Measurements from ENCODE around the gene TTR. TPM values are rescaled to one million over a fixed set of nuclear protein-coding genes. Genes with fewer than 3 reads are reported as not detected.

TTR gene
- total and polyA plus RNA-seq, 2 of the 13 experiments (the other 11 are each of a cell fraction or from before 2014, with no cell fraction given), result 91.3 to 496 TPM

- TF ChIP-seq, protein P1, sequence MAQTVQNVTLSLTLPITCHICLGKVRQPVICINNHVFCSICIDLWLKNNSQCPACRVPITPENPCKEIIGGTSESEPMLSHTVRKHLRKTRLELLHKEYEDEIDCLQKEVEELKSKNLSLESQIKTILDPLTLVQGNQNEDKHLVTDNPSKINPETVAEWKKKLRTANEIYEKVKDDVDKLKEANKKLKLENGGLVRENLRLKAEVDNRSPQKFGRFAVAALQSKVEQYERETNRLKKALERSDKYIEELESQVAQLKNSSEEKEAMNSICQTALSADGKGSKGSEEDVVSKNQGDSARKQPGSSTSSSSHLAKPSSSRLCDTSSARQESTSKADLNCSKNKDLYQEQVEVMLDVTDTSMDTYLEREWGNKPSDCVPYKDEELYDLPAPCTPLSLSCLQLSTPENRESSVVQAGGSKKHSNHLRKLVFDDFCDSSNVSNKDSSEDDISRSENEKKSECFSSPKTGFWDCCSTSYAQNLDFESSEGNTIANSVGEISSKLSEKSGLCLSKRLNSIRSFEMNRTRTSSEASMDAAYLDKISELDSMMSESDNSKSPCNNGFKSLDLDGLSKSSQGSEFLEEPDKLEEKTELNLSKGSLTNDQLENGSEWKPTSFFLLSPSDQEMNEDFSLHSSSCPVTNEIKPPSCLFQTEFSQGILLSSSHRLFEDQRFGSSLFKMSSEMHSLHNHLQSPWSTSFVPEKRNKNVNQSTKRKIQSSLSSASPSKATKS (CRISPR knock-in tag; IDR thresholded peaks at IDR 0.05), result no peak
- TF ChIP-seq ARNT (IDR thresholded peaks at IDR 0.05), result no peak
- no peak for TF ChIP-seq PTBP1 (IDR thresholded peaks at IDR 0.05; ENCODE audit: low read depth, low read length, poor library complexity, severe bottlenecking)
- no peak for TF ChIP-seq ZNF883 (CRISPR knock-in tag; IDR thresholded peaks at IDR 0.05; ENCODE audit: not compliant biosample characterization)
- TF ChIP-seq SMAD9 (CRISPR knock-in tag; IDR thresholded peaks at IDR 0.05), result no peak
- peak; percentile 28; the same call in 1 of the 2 replicates for TF ChIP-seq KDM2A (CRISPR knock-in tag; IDR thresholded peaks at IDR 0.05; ENCODE audit: borderline replicate concordance, low read depth)
- TF ChIP-seq IKZF4 (CRISPR knock-in tag; IDR thresholded peaks at IDR 0.05; ENCODE audit: borderline replicate concordance, low read depth, not compliant biosample characterization), result no peak
- TF ChIP-seq USF2 (IDR thresholded peaks at IDR 0.05; ENCODE audit: low read depth, low read length), result no peak
- no peak for TF ChIP-seq USF2 (CRISPR knock-in tag; IDR thresholded peaks at IDR 0.05; ENCODE audit: borderline replicate concordance)
- no peak for TF ChIP-seq ZNF678 (CRISPR knock-in tag; IDR thresholded peaks at IDR 0.05)
- TF ChIP-seq ZFP37 (CRISPR knock-in tag; IDR thresholded peaks at IDR 0.05; ENCODE audit: borderline replicate concordance), result no peak
- no peak for TF ChIP-seq SPEN (CRISPR knock-in tag; IDR thresholded peaks at IDR 0.05; ENCODE audit: low read depth)
- peak; percentile 79 for TF ChIP-seq SMC3 (IDR thresholded peaks at IDR 0.05; ENCODE audit: low read length)
- no peak for TF ChIP-seq DR1 (CRISPR knock-in tag; IDR thresholded peaks at IDR 0.05)
- TF ChIP-seq SMARCE1 (IDR thresholded peaks at IDR 0.05; ENCODE audit: borderline replicate concordance), result no peak
- TF ChIP-seq EHMT2 (IDR thresholded peaks at IDR 0.05; ENCODE audit: borderline replicate concordance, low read depth, low read length), result no peak
- TF ChIP-seq ZNF660 (CRISPR knock-in tag; IDR thresholded peaks at IDR 0.05; ENCODE audit: borderline replicate concordance, low read depth), result no peak
- TF ChIP-seq, protein P2, sequence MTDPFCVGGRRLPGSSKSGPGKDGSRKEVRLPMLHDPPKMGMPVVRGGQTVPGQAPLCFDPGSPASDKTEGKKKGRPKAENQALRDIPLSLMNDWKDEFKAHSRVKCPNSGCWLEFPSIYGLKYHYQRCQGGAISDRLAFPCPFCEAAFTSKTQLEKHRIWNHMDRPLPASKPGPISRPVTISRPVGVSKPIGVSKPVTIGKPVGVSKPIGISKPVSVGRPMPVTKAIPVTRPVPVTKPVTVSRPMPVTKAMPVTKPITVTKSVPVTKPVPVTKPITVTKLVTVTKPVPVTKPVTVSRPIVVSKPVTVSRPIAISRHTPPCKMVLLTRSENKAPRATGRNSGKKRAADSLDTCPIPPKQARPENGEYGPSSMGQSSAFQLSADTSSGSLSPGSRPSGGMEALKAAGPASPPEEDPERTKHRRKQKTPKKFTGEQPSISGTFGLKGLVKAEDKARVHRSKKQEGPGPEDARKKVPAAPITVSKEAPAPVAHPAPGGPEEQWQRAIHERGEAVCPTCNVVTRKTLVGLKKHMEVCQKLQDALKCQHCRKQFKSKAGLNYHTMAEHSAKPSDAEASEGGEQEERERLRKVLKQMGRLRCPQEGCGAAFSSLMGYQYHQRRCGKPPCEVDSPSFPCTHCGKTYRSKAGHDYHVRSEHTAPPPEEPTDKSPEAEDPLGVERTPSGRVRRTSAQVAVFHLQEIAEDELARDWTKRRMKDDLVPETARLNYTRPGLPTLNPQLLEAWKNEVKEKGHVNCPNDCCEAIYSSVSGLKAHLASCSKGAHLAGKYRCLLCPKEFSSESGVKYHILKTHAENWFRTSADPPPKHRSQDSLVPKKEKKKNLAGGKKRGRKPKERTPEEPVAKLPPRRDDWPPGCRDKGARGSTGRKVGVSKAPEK (CRISPR knock-in tag; IDR thresholded peaks at IDR 0.05; ENCODE audit: borderline replicate concordance), result no peak
- TF ChIP-seq CREB1 (IDR thresholded peaks at IDR 0.05), result no peak
- TF ChIP-seq CREB1 (CRISPR knock-in tag; IDR thresholded peaks at IDR 0.05), result no peak
- TF ChIP-seq NR2F2 (IDR thresholded peaks at IDR 0.05; ENCODE audit: borderline replicate concordance, low read depth), result no peak
- TF ChIP-seq ZFX (CRISPR knock-in tag; IDR thresholded peaks at IDR 0.05; ENCODE audit: low read depth), result peak; percentile 30; the same call in 1 of the 2 replicates
- TF ChIP-seq MAFK (conservative IDR thresholded peaks at IDR 0.05 in 1 of 2, IDR thresholded peaks at IDR 0.05 in 1 of 2; ENCODE audit: low read length in 2 of 2), result no peak
- no peak for TF ChIP-seq SP5 (CRISPR knock-in tag; IDR thresholded peaks at IDR 0.05; ENCODE audit: borderline replicate concordance, low read depth)
- TF ChIP-seq MIXL1 (CRISPR knock-in tag; IDR thresholded peaks at IDR 0.05), result no peak
- no peak for TF ChIP-seq CBX1 (IDR thresholded peaks at IDR 0.05; ENCODE audit: low read depth)
- TF ChIP-seq ZZZ3 (CRISPR knock-in tag; IDR thresholded peaks at IDR 0.05; ENCODE audit: borderline replicate concordance), result no peak
These were observed 34.7 kb downstream of the TTR start (continued) for GRCh38 chr18:31626409-31626808.

Measured in HepG2 (cell line).